B cell (primary cell): Measurements from ENCODE around the gene LRCH1. TPM values are rescaled to one million over a fixed set of nuclear protein-coding genes. Genes with fewer than 3 reads are reported as not detected.

Source experiments
- ATAC-seq: fragments of 200-7000 bp; cut with Tn5 transposase; one replicate; pipeline ENCODE4 v1.10.0; 2021; ENCODE audit warnings: low read depth, mild to moderate bottlenecking, moderate number of reproducible peaks, moderate library complexity
- CTCF ChIA-PET: fragments of 350-600 bp; sonication (Branson Sonifier 250); formaldehyde crosslinking; loops from one replicate; lab custom pipeline; 2021; ENCODE audit warnings: antibody characterized with exemption, inconsistent platforms; lab: Charles Lee
- POLR2A ChIA-PET: fragments of 350-600 bp; sonication (Branson Sonifier 250); formaldehyde crosslinking; loops from one replicate; lab custom pipeline; 2021; ENCODE audit warnings: antibody characterized with exemption; lab: Charles Lee
- DNase-seq: peaks from one replicate; pipeline ENCODE4 v3.0.0; 2013
- H2AFZ ChIP-seq: 2 replicates; pipeline ENCODE4 v1.6.1; 2012; ENCODE audit warnings: mild to moderate bottlenecking, low read depth, low read length; ENCODE audit not compliant: insufficient read depth, poor library complexity, severe bottlenecking
- H3K27ac ChIP-seq, 2 donors: 1 replicate in 1 of 2; 2 replicates in 1 of 2; pipeline ENCODE4 v1.5.1; 2012 to 2013; ENCODE audit warnings: low read length in 2 of 2, mild to moderate bottlenecking in 2 of 2, moderate library complexity in 1 of 2
- H3K27me3 ChIP-seq, 4 experiments: fragments of 200-600 bp in 1 of 4; sonication (generic) in 1 of 4; replicated peaks in 1 of 4; 1 replicate in 2 of 4; 2 replicates in 2 of 4; pipeline versions ENCODE4 v1.6.1 to v1.7.0; 2013 to 2016; ENCODE audit warnings: low read length in 3 of 4, mild to moderate bottlenecking in 2 of 4, mixed read lengths in 1 of 4, moderate library complexity in 1 of 4; ENCODE audit not compliant: insufficient read depth in 4 of 4, control insufficient read depth in 3 of 4; ENCODE audit errors: control extremely low read depth in 1 of 4
- H3K36me3 ChIP-seq, 2 experiments: replicated peaks in 1 of 2; 1 replicate in 1 of 2; 2 replicates in 1 of 2; pipeline versions ENCODE4 v1.6.1 to v1.7.1; 2013; ENCODE audit warnings: low read length in 1 of 2; ENCODE audit not compliant: insufficient read depth in 2 of 2, control insufficient read depth in 1 of 2; ENCODE audit errors: control extremely low read depth in 1 of 2, extremely low read depth in 1 of 2
- H3K4me1 ChIP-seq, 2 donors: fragments of 200-600 bp in 1 of 2; sonication (generic) in 1 of 2; 1 replicate in 1 of 2; 2 replicates in 1 of 2; pipeline versions ENCODE4 v1.5.1 to v1.6.1; 2013 to 2017; ENCODE audit warnings: low read length in 2 of 2; ENCODE audit not compliant: control insufficient read depth in 2 of 2, insufficient read depth in 2 of 2
- H3K4me2 ChIP-seq: replicated peaks from 2 replicates; pipeline ENCODE3; 2012; ENCODE audit warnings: mild to moderate bottlenecking, low read depth, low read length; ENCODE audit not compliant: poor library complexity, severe bottlenecking
- H3K4me3 ChIP-seq, 5 experiments: fragments of 200-600 bp in 1 of 5; sonication (generic) in 1 of 5; 1 replicate in 3 of 5; 2 replicates in 2 of 5; pipeline versions ENCODE4 v1.5.1 to v1.7.0; 2011 to 2016; ENCODE audit warnings: low read length in 4 of 5, mild to moderate bottlenecking in 4 of 5, low read depth in 2 of 5, control low read depth in 1 of 5, moderate library complexity in 1 of 5; ENCODE audit not compliant: insufficient read depth in 1 of 5; ENCODE audit errors: control extremely low read depth in 1 of 5, extremely low read depth in 1 of 5
- H3K79me2 ChIP-seq: fragments of 200-600 bp; sonication (generic); one replicate; pipeline ENCODE4 v1.6.0; 2016; ENCODE audit warnings: low read length; ENCODE audit not compliant: control insufficient read depth, insufficient read depth
- H3K9ac ChIP-seq: fragments of 200-600 bp; sonication (generic); 2 replicates; pipeline ENCODE4 v1.6.1; 2017; ENCODE audit warnings: mild to moderate bottlenecking, low read length, moderate library complexity
- H3K9me3 ChIP-seq, 3 donors: one replicate each; pipeline versions ENCODE4 v1.6.1 to v1.7.1; 2013; ENCODE audit warnings: low read length in 2 of 3; ENCODE audit not compliant: control insufficient read depth in 2 of 3, insufficient read depth in 1 of 3; ENCODE audit errors: control extremely low read depth in 1 of 3
- H4K20me1 ChIP-seq: 2 replicates; pipeline ENCODE4 v1.6.0; 2012; ENCODE audit warnings: mild to moderate bottlenecking, low read length; ENCODE audit not compliant: insufficient read depth, control insufficient read depth, poor library complexity, severe bottlenecking
- H3K27ac Mint-ChIP-seq: one replicate; pipeline ENCODE4 v1.8.0; 2021; ENCODE audit warnings: mixed read lengths
- H3K27me3 Mint-ChIP-seq: one replicate; pipeline ENCODE4 v1.8.0; 2021; ENCODE audit warnings: mixed read lengths
- H3K4me1 Mint-ChIP-seq: one replicate; pipeline ENCODE4 v1.8.0; 2021; ENCODE audit warnings: mixed read lengths
- H3K4me3 Mint-ChIP-seq: one replicate; pipeline ENCODE4 v1.8.0; 2021; ENCODE audit warnings: mixed read lengths
- H3K9me3 Mint-ChIP-seq: one replicate; pipeline ENCODE4 v1.8.0; 2022; ENCODE audit warnings: mixed read lengths; ENCODE audit not compliant: insufficient read depth
- CTCF ChIP-seq: fragments of 200-600 bp; IDR thresholded peaks from one replicate; pipeline ENCODE4 v1.8.0; 2022; ENCODE audit warnings: antibody characterized with exemption, mild to moderate bottlenecking
- EZH2 ChIP-seq: IDR thresholded peaks from 2 replicates; pipeline ENCODE4 v1.6.1; 2012; ENCODE audit warnings: borderline replicate concordance, low read depth, mild to moderate bottlenecking, moderate library complexity, low read length; ENCODE audit not compliant: insufficient read depth, poor library complexity, severe bottlenecking
- WGBS: methylation state at CpG from one replicate; pipeline ENCODE4 v1.1.5; 2013; ENCODE audit warnings: missing lambda C conversion rate; ENCODE audit not compliant: insufficient coverage; 5-methylcytosine and 5-hydroxymethylcytosine counted together
- intact Hi-C: fragments of 100-400 bp; cut with micrococcal nuclease; formaldehyde crosslinking; loops from one replicate; pipeline ENCODE4 v1.10.0; 2022
- polyA plus RNA-seq: library from polyadenylated mRNA; depleted of rRNA; stranded (reverse); fragments of >200 nt; gene quantifications from 2 replicates; pipeline ENCODE4 v1.2.3, GENCODE V29; 2012
- total RNA-seq, 2 donors: library from RNA; stranded (reverse); fragments of 120-200 nt in 1 of 2; gene quantifications; 1 replicate in 1 of 2; 2 replicates in 1 of 2; pipeline versions ENCODE4 v1.2.3 to v1.2.4, GENCODE V29; 2013 to 2022

LRCH1 gene
- total and polyA plus RNA-seq, 2 donors (not counting 1 experiment from before 2014, with no cell fraction given) = 13.0 to 50.3 TPM

- ATAC-seq = no peak
- H4K20me1 ChIP-seq = peaks cover 68% of the 10 kb centered on the region
- Mint-ChIP-seq H3K4me3 (no peak overlapping the region), H3K27me3 (no peaks in the 10 kb centered on the region), H3K27ac (no peak overlapping the region), H3K9me3 (no peaks in the 10 kb centered on the region), H3K4me1 (peaks cover 39% of the 10 kb centered on the region)
- ChIA-PET POLR2A (no interaction called here), CTCF (interaction anchor here (1.0 to 1.6 kb wide), 2 partner anchors 9 to 12 kb away, joined by 3 to 6 read pairs; no protein-coding TSS in a partner anchor)
- TF ChIP-seq CTCF (no peak), EZH2 (no peak)
- H3K4me3 ChIP-seq = no peak overlapping the region
- intact Hi-C loops = no loop called here
- H3K9ac ChIP-seq = no peak overlapping the region
- H3K27me3 ChIP-seq = no peaks in the 10 kb centered on the region
- H3K4me1 ChIP-seq = peaks cover 45 to 53% of the 10 kb centered on the region in 2 donors
- peaks cover 0 to 3% of the 10 kb centered on the region in 2 experiments for H3K36me3 ChIP-seq
- no peak for DNase-seq
- H3K79me2 ChIP-seq = peaks cover 96% of the 10 kb centered on the region
- no peak overlapping the region for H2AFZ ChIP-seq
- peak overlapping the region in 1 of 2 donors; percentile 40 for H3K27ac ChIP-seq
- H3K9me3 ChIP-seq = no peaks in the 10 kb centered on the region
- H3K4me2 ChIP-seq = peak overlapping the region; percentile 2
Measured at GRCh38 chr13:46560778-46561177, 7.8 kb downstream of the LRCH1 start.

GRCh38 chr13:46561286-46561685 lies 8.3 kb downstream of the LRCH1 start:
- no peak overlapping the region for H3K4me2 ChIP-seq
- peaks cover 0 to 3% of the 10 kb centered on the region in 2 experiments for H3K36me3 ChIP-seq
- TF ChIP-seq CTCF (no peak), EZH2 (no peak)
- H3K4me1 ChIP-seq = peaks cover 50 to 53% of the 10 kb centered on the region in 2 donors
- 93% methylated on average over 2 of the region's 2 CpGs for WGBS
- ATAC-seq (no peak), DNase-seq (no peak)
- no peaks in the 10 kb centered on the region for H3K9me3 ChIP-seq
- H4K20me1 ChIP-seq = peaks cover 68% of the 10 kb centered on the region
- Mint-ChIP-seq H3K4me3 (no peak overlapping the region), H3K27me3 (no peaks in the 10 kb centered on the region), H3K4me1 (peaks cover 39% of the 10 kb centered on the region), H3K9me3 (no peaks in the 10 kb centered on the region), H3K27ac (no peak overlapping the region)
- H3K79me2 ChIP-seq = peaks cover 96% of the 10 kb centered on the region
- no peaks in the 10 kb centered on the region for H3K27me3 ChIP-seq
- H3K9ac ChIP-seq = no peak overlapping the region
- H3K27ac ChIP-seq = peak overlapping the region in 1 of 2 donors; percentile 40
- CTCF ChIA-PET = interaction anchor here (1.0 to 1.6 kb wide), 2 partner anchors 9 to 11 kb away, joined by 3 to 6 read pairs; no protein-coding TSS in a partner anchor
- intact Hi-C loops = no loop called here
- no peak overlapping the region for H2AFZ ChIP-seq
- no peak overlapping the region for H3K4me3 ChIP-seq
- POLR2A ChIA-PET = no interaction called here
